CD4-positive, alpha-beta T cell treated with Interleukin-2 at 100 ng/mL for 4 hours (primary cell): Measurements from ENCODE around the gene PSMA2.

Experiments used
- DNase-seq: peaks from one replicate; pipeline ENCODE4 v3.0.0-alpha.2; 2020; ENCODE audit warnings: low spot score

The PSMA2 gene

DNA sequence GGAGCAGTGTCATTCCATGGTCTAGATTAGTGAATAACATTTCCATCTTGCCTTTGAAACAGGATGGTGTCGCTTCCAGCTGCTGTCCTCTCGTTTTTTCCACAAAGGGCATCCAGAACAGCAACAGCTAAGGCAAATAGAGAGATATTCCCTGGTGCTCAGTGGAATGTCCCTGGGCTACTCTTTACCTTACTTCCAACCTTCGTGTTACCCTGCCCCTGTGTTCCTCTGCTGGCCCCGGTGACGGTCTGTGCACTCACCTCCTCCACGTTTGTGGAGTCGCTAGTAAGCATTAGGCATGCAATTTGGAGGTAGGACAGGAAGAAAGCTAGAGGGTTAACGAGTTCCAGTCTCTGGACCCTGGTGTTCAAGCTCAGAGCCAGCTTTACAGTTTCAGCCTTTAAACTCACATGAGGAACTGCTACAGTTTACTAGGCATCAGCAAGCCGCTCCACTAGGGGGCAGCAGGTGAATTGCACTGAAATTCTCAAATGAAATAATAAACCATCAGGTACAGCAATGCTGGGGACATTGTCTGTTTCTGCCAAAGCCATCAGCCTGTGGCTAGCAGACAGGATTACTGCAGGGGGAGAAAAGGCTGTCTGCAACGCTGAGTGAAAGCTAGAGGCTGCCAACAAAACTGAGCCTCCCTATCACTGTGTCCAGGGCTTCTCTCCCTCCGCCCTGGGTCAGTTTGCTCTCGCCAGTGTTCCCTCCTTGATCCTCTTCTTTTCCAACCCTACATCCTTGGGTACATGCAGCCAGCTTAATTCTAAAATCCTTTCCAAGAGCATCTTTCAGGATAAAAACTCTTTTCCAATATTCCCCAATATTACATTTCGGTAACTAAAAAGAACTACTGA, 9.2 kb upstream of the PSMA2 start:
- peak; percentile 72 for DNase-seq

DNA sequence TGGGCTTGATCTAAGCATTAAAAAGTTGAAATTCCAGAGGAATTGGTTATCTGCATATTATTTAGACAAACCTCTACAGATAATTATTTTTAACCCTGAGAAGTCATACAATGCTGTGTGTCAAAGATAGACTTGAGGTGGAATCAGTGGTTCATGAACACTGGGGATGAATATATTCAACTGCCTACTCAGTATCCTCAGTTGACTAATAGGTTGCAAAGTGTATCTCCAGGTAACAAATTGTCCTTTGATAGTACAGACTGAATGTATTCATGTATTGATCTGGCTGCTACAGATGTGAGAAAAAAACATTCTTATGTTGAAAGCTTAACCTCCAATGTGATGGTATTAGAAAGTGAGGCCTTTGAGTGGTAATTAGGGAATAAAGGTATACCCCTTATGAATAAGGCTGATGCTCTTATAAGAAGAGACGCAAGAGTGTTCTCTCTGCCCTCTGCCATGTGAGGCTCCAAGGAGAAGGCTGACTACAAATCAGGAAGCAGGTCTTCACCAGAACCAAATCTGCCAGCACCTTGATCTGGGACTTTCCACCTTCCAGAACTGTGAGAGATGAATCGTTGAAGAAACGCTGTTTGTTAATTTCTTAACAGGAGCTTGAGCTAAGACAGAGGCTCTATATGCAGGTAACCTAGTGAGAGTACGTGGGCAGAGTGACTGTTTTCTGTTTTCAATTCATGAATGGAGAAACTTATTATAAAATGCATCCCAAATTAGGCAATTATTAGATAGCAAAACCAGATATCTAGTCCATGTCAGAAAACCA, 7.7 kb upstream of the PSMA2 start:
- DNase-seq, result no peak

DNA sequence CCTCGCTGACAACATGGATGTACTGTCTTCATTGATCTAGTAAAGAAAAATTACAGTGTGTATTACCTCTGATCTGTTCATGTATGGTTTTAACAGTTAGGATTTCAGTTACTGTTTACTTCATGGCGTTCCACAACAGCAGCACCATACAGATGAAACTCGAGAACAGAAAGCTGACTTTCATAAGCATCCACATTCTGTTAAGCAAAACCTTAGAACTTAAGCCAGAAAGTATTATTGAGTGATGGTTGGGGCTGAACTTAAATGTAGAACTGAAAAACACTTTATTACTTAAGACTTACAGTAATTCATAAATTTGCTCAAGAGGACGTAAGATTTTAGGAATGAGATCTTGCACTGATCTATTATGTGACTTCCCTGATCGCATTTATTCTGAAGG, 3.9 kb upstream of the PSMA2 start:
- no peak for DNase-seq

DNA sequence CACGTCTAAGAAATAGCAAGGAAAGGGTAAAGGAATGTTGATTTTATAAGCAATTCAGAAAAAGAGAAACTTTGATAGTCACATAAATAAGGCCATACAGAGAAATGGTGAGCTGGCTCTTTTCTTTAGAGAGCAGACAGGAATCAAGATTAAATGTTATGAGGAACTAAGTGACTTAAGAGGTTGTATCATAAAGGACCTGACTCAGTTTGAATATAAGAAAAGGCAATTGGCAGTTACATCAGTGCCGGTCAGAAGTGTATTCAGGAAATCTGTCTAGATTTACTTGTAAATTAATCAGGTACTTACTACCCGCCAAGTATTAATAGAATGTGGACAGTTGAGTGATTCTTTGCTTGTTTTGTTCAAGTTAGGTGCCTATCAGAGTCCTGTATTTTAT, 2.3 kb upstream of the PSMA2 start:
- DNase-seq, result no peak

DNA sequence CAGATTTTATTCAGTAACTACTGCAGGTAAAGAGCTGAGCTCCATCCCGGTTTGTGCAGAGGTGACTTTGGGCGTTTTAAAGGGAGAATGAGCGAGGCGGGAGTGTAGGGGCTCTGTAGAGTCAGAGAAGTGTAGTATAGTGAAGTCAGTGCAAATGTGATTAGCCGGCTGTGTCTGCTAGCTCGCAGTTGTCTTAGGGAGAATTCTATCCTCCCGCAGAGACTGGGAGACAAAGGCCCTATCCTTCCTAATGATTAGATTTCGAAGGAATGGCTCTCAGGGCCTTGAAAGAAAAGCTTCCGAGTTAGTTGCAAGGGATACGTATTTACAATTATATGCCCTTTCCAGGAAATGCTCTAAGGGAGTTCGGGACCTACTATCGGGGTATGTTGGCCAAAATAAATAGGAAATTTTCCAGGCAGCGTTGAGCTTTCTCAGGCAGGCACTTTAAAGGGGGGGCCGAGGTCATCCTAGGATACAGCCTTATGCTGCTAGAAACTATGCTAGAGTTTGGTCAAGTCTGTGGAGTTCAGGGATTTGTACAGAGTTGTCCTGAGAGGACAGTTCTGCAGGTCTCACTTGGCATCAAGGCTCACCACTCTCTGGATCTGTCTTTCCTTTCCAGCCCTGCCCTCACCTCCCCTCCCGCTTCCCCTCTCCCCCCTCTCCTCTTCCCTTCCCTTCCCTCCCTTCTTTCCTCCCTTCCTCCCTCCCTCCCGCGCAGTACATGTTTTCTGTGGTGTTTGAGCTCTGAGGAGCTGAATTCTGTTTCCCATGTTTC, 1.0 kb upstream of the PSMA2 start:
- DNase-seq, result no peak

DNA sequence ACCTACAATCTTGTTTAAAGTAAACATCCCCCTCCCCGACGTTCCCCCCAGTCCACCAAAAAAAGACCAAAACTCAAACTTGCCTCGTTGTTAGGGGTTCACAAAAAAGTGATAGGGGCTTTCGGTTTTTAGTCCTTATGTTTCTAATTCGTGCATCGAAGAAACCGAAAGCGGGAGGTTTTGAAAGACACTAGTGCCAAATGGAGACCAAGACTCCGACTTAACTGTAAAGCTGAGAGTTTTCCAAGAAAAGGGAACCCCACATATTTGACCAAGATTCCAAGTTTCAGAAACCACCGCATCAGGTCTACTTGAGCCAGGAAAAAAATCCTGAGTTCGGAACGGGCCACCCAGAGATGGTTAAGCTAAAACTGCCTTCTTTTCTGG, 534 bp downstream of the PSMA2 start:
- DNase-seq, result peak; percentile 29

DNA sequence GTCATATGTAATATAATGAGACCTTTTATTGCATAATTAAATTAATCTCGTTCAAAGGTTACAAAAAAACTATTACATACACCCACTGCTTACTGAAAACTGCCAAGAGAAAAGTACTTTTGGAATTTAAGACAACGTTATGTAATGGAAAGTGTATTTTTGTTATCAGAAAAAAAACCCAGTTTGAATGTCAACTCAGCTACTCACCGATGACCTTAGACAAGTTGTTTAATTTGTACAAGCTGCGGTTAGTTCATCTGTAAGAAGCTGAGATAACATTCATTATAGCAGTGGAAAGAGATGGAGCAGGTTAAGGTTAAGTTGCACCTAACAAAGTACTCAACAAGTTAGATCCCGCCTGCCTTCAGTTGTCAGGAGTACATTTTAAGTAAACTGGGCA, 1.1 kb downstream of the PSMA2 start:
- no peak for DNase-seq

DNA sequence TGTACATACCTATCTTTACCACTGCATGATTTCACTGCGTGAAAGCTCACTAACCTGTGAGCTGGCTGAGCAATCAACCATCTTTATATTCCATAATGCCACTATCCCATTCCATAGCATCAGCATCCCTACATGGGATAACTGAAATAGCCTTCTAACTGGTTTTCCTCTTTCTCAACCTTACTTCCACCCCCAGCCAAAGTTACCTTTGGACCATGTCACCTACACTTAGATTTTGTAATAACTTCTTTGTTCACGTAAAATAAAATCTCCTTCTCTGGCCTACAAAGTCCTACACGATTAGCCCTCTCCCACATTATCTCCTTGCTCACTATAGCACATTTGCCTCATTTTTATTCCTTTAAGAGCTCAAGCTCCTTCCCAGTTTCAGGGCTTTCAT, 2.5 kb downstream of the PSMA2 start:
- no peak for DNase-seq

DNA sequence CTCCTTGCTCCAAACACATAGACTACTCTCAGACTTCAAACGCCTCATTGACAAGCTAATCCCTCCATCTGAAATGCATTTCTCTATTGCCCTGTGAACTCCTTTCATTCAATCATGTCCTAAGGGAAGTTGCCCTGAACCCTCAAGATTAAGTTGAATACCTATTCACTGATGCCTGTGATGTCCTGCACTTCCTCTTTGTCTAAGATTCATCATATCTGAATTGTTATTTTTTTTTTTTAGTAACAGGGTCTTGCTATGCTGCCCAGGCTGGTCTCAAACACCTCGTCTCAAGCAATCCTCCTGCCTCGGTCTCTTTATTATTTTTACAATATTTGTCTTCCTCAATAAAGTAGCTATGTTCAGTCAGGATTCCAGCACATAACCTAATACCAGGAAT, 3.2 kb downstream of the PSMA2 start:
- no peak for DNase-seq

DNA sequence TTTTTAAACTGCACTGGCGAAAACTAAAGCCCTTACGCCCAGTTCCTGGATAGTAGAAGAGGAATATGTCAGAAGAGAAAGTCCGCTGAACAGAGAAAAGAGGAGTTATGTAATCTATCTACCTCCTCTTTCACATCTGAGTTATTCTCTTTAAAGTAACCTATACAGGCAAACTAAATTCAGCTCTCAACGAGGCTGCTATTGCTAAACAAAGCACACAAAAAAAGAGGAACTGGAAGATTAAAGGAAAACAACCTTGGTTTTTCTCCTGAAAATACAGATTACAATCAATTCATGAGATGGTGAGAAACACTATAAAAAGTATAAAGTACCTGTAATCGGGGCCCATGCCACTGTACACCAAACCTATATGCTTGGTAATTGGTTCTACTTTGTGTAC, 5.8 kb downstream of the PSMA2 start:
- DNase-seq, result no peak

DNA sequence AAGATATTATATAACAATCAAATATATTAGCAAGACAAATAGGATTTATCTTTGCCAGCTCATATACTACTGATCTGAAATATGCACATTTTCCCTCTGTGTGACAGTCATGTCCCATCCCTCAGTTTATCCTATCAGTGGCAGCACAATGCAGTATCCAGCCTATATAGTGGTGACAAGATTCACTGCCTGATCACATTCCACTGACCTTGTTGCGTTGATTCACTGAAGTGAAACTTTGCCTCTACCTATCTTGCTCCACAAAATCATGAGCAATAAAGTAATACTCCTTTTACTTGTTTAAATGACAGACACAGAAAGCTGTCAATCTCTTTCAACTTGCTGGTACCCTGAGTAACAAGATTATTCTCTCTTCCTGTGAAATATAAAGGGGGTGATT, 6.3 kb downstream of the PSMA2 start:
- no peak for DNase-seq

DNA sequence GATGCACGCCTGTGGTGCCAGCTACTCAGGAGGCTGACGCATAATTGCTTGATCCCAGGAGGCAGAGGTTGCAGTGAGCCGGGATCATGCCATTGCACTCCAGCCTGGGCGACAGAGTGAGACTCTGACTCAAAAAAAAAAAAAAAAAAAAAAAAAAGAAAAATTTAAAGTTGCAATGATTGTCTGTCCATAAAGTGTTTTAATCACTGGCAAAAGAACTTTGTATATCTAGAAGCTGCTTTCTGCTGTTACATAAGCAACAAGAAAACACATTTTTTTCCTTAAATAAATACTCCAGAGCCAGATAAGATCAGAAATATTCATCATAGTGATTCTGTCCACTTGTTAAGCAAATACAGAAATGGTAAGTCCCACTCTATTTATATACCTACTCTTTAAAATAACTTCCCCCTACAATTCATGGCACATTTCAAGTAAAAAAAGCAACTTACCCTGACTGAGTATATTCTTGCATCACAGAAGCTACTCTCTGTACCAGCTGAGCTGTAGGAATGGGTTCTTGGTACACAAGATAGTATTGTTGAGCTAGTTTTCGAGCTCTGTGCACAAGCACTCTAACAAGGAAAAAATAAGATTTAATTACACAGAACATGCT, 7.6 kb downstream of the PSMA2 start:
- no peak for DNase-seq

DNA sequence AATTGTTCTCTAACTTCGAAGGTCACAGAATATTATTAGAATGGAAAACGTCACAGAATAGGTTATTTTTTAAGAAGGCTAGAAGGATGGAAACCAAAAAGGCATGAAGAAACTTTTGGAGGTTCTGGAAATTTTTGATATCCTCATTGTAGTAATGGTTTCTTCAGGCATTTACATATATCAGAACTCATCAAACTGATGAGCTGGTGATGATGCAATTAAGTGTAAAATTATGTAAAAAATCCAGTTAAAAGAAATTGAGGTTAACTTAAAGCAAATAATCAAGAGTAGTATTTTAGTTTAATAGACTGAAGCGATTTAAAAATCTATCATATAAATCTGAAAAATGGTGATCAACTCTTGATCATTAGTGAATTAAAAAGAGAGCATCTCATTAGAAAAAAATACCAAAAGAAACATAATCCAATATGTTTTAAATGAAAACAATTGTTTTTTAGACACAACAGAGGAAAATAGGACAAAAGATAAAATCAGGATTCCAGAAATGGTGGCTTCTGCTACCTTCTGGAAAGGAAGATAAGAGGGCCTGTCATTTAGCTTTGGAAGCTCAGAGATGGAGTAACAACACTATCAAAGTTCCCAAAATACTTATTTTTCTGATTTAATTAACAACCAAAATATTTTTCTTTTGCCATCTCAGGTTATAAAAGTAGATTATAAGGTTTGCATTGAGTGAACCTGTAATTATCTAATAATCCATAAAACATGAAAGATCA, 9.8 kb downstream of the PSMA2 start:
- DNase-seq, result no peak

DNA sequence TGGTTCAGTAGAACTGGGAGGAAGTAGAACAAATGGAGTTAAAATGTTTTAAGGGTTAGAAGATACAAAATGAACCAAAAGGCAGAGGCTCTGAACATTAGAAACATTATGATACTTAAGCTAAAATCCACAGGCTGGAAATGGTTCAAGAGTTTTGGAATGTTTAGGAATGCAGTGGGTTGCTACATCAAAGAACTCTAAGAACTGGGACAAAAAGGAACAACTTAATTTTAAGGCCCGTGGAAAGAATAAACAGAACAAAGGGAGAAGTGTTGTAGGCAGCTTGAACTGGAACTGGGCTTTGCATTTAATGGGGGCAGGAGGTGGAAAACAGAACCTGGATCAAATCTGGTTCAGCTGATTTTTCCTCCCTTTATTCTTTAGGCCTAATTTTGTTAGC, 16.6 kb downstream of the PSMA2 start:
- no peak for DNase-seq

DNA sequence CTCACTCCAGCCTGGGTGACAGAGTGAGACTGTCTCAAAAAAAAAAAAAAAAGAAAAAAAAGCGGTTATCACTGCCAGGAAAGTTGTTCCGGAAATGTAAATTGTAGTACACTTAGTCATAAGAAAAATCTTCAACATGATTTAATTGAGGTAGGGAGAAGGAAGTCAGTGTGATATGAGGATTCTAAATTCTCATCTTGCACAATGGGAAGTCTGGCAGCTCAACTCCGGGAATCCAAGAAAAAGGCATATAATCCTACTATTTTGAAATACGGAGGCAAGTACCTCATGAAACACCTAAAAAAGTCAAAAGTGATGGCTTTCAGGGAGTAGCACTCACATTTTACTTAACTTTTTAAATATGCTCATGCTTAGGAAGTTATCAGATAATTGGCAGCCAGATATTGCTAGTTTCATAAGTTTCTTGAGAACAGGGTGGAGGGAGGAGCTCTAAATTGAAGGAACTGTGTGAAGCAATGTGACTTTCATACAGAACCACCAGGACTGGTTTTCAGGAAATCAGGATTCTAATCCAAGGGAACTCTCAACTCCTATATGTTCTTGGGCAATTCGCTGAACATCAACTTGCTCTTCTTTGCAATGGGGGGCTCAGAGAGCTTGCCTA, 17.4 kb downstream of the PSMA2 start:
- no peak for DNase-seq

DNA sequence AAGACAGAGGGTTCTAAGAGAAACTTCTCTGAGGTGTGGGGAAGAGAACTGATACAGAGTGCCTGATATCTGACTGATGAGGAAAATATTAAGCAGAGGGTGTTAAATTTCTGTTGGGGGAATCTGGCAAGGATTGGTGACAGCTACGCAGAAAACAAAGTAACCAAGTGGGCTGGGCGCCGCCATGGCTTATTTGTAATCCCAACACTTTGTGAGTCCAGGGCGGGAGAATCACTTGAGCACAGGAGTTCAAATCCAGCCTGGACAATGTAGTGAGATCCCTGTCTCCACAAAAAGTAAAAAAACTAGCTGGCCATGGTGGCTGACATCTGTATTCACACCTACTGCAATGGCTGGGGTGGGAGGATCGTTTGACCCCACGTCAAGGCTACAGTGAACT, 18.0 kb downstream of the PSMA2 start:
- no peak for DNase-seq

DNA sequence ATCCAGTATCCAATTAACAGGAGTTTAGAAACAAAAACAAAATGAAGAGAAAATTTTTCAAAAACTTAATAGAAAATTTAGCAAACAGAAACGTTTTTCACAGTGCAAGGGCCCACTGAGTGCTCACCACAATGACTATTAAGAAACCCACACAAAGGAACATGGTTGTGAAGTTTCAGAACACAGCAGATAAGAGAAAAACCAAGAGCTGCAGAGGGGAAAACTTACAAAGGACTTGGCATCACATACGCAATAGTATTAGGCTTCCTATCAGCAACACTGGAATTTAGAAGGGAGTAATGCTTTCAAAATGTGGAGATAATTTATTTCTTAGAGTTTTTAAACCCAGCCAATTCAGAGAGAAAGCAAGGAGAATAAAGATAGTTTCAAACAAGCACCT, 18.4 kb downstream of the PSMA2 start:
- DNase-seq, result no peak

DNA sequence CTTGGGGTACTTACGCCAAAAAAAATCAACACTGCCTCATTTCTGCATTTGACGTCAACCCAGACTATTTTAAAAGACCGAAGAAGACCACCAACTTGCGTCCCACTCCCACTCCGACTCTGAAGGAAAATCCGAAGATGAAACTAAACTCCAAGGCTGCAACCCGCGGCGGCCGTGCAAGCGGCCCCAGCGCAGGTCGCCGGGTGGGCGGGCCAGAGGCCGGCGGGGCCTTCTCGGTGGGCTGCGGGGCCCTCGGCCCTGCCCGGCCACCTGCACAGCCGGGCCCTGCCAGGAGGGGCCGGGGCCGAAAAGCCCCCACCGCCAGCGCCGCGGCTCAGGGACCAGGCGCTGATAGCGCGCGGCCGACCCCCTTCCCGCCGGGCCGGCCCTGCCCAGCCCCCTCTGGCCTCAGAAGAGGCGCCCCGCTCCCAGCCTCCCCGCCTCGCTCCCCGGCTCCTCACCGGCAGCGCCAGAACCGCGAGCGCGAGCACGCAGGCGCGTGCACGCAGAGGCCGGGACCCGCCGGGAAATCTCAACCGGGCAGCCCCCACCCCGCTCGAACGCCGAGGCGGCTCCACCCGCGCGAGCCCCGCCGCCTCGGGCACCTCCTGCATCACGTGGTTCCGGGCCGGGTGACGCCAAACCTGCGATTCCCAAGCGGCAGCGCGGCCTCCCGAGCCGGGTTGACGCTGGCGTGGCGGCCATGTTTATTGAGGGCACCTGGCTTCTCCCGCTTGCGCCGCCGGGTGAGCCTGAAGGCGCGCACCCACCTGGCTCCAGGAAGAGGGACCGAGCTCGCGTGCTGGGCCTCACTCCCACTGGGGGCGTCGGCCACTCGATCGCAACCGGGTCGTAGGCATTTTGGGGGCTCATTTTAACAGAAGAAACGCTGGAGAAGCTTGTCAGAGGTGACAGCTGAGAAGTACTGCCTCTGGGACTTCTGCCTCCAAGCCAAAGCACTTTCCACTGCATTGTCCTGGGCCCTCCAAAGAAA, 20.2 kb downstream of the PSMA2 start, which contains the start of gene C7orf25:
C7orf25 (minus strand) TSS at position 617 of the 994 bp plus-strand sequence. CDS start 1,170 bp downstream, outside the sequence.
- DNase-seq, result peak; percentile 95

DNA sequence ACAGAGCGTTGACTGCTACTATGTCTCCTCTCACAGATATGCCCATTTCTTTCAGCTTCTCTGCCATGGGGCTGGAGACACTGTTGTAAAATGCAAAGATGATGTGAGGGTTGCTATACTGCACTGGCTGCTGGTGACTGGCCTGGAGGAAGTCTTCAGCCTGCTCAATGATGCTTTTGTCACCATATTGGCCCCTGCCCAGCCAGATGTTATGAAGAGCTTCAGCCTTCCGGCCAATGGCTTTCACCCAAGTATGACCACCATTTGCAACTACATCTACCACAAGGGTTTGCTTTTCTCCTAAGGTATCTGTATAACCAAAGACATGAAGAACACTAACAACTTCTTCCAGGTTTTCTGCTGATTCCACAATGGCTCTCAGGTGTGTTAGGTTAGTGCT, 21.7 kb downstream of the PSMA2 start:
- DNase-seq, result no peak

DNA sequence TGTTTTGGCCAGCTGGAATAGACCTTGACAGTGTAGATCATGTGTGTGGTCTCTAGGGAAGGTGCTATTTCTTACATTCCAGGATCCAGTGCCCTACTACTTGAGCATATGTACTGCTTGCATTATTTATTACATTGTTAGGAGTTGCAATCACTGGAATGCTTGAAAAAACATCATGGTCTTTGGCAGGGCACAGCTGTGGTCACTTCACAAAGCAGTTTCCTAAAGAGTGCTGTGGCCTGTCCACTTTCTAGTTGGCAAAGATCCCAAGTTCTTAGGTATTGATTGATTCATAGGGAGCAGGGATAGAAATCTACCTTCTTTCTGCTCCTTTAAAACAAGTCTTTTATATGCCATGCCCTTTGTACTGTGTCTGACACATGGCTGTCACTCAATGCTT, 24.7 kb downstream of the PSMA2 start:
- DNase-seq, result no peak
